HG03159 (cell line): Measurements from ENCODE around the gene MACROH2A2.
"Not testable (repeated sequence)": the region's sequence is repeated elsewhere in the genome, so short reads cannot be mapped to it uniquely, and the experiment has no call there.

Source experiments
- ATAC-seq: cut with Tn5 transposase; IDR thresholded peaks from one replicate; pipeline ENCODE4 v1.9.1; 2021; ENCODE audit warnings: mild to moderate bottlenecking, moderate library complexity; ENCODE audit not compliant: unreplicated experiment

Gene MACROH2A2

GRCh38 chr10:70097459-70097858 lies 44.8 kb downstream of the MACROH2A2 start:
- no peak for ATAC-seq

DNA sequence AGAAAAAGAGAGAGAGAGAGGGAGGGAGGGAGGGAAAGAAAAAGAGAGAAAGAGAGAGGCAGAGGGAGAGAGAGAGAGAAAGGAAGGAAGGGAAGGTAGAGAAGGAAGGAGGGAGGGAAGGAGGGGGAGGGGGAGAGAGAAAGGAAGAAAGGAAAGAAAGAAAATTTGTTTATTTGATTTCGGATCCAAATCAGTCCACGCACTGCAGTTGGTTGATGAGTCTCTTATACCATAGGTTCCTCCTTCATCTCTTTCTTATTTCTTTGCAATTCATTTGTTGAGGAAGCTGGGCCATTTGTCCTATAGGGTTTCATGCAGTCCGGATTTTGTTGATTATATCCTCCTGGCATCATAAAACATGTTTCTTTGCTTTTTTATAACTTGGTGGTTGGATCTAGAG lies 45.6 kb downstream of the MACROH2A2 start:
- ATAC-seq = no peak

DNA sequence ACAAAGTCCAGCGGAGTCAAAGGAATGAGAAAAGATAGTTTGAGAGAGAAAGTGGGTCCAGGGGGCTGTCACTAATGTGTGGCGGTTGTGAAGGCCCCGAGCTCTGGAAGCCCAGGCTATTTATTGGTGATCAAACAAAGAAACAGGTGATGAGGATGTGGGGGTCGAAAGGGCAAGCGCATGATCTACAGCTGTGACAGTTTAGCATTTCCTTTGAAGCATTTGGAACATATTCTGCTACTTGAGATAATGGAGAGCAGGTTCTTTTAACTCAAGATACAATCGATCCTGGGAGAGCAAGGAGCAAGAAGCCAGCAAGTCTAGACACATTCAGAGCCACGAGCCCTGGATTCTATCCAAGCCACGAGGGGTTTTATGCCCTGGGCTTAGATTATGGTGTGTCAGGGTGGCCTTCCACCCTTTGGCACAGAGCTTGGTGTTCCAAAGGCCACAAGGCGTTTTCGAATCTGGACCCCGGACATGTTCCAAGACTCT lies 48.5 kb downstream of the MACROH2A2 start:
- not testable (repeated sequence) for ATAC-seq

- ATAC-seq = no peak
These were observed 49.0 kb downstream of the MACROH2A2 start for GRCh38 chr10:70101668-70102067.

DNA sequence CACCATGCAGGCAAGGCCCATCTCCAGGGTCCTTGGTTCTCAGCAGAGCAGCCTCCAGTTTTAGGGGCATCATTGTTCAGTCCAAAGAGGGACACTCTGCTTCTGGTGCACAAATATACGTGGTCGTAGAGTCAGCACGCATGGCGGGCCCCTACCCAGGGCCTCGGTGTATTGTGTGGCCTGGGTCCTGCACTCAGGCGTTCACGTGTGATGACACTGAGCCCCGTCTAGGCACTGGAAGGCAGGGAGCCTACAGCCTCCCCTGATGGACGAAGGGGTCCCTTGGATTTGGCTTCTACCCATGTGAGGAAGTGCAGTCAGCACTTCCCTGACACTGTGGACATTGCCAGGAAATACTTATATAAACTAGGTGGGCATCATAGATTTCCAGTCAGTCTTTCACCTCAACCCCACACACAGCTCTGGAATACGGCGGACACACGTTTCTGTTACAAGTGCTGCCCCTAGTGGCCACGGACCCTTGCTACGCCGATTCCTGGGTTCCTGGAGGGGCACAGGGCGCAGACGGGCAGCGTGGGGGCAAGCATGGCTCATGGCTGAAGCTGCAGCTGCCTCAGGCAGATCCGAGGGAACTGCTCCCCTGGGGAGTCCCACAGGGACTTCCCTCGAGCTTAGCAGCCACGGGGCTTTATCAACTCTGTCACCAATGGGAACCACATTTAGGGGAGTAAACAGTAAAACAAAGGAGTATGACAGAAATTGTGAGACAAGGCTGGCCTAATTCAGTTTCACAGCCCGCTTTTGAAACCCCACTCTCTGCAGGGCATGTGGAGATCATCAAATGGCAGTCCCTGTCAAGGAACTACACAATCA lies 54.5 kb downstream of the MACROH2A2 start:
- ATAC-seq = no peak

DNA sequence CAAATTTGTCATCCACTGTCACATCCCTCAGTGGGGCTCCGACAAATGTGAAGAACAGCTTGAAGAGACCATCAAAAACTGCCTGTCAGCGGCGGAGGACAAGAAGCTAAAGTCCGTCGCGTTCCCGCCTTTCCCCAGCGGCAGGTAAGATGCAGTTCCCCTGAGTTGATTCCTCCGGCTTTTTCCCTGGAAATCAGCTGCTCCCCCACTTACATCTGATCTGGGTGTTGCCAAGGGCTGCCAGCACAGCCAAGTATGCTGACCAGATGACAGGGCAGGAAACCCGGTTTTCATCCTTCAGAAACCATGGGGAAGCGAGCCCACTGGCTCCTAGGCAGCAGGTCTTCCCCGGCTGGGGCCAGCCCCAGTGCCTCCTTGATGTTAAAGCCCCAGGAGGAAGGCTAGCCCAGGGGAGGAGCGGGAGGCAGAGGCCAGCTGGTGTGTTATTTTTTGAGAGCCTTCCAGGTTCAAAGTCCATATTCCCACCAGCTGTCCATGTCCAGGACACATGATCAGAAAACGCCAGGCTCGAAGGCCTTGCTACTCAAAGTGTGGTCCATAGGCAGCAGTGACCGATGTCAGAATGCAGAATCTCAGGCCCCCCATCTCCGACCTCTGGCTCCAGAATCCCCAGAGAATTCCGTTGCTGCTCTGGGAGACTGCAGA lies 56.6 kb downstream of the MACROH2A2 start:
- ATAC-seq = no peak

DNA sequence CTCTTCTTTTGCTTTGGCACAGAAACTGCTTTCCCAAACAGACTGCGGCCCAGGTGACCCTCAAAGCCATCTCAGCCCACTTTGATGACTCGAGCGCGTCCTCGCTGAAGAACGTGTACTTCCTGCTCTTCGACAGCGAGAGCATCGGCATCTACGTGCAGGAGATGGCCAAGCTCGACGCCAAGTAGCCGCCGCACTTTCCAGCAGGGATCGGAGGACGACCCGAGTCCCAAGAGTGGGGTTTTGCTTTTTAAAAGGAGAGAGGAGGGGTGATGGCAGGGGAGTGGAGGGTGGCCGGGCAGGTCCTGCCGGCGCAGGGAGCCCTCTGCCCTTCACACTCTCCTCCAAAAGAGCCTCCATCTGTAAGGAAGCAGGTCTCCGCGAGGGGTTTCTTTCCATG lies 58.9 kb downstream of the MACROH2A2 start:
- no peak for ATAC-seq

- ATAC-seq = no peak
These were observed 59.4 kb downstream of the MACROH2A2 start for GRCh38 chr10:70112071-70112470.

- no peak for ATAC-seq
These were observed 62.3 kb downstream of the MACROH2A2 start for GRCh38 chr10:70114902-70115301.

- ATAC-seq = peak; percentile 52
These were observed 63.5 kb downstream of the MACROH2A2 start for GRCh38 chr10:70115948-70116682.

DNA sequence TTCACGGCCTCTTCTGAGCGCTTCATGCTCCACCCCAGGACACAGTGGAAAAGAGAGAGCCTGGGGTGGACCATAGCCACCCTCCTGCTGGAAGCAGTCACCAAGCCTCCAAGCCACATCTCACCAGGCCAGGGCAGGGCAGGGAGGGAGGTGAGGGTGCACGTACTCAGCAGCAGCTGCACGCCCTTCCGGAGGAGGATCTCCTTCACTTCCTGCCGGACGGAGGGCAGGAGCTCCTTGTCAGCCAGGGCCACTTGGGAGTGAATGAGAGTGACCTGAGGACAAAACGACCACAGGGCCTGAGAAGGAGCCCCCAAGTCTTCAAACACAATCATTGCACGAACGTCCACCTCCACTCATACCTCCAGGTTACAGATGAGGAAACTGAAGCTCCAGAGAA lies 65.0 kb downstream of the MACROH2A2 start:
- ATAC-seq = no peak

GRCh38 chr10:70118196-70118595 lies 65.5 kb downstream of the MACROH2A2 start:
- no peak for ATAC-seq

DNA sequence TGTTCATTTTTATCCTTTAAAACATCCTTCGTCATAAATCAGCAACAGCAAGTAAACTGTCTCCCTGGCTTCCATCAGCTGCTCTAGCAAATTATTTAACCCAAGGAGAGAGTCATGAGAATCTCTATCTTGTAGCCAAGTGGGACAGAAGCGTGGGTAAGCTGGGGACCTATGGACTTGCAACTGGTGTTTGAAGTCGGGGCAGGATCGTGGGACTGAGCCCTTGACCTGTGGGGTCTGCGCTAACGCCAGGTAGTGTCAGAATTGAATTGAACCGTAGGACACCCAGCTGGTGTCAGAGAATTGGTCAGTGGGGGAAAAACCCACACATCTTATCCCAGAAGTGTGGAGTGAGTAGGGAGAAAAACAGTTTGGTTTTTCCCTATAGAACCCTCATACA lies 66.6 kb downstream of the MACROH2A2 start:
- ATAC-seq = no peak

DNA sequence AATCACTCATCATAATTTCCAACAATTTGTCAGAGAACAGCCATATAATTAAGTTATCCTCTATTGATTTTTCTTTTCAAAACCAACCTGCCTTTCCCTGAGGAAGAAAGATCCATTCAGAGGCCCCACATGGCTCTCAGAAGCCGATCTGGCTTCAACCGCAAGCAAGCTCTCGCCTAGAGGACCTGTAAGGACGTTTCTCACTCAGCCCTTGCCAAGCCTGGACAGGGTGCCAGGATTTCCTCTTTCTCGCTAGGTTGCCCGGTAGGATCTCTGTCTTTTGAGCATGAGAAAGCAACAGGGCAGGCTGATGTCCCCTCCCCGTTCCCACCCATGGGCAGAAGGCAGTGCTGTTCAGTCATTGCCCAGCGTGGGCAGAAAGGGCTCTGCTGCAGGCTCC lies 67.0 kb downstream of the MACROH2A2 start:
- no peak for ATAC-seq

DNA sequence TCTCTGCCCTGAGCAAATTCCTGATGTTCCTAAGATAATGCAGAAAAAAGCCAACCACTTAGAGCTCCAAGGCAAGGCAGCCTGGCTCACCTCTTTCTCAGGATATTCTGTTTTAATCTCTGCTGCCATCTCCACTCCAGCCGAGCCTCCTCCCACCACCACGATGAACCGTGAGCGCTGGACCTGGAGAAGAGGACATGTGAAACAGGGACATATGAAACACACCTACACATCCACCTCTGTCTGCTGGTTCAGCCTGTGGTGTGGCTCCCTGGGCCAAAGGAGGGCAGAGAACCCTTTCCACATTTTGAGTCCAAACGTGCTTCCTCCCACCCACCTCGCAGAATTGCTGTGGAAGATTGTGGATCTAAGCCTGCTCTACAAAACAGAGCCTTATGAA lies 67.8 kb downstream of the MACROH2A2 start:
- ATAC-seq = no peak

GRCh38 chr10:70121281-70121949 lies 68.8 kb downstream of the MACROH2A2 start:
- ATAC-seq = no peak

GRCh38 chr10:70122742-70123141 lies 70.1 kb downstream of the MACROH2A2 start:
- no peak for ATAC-seq

GRCh38 chr10:70123166-70123565 lies 70.5 kb downstream of the MACROH2A2 start:
- not testable (repeated sequence) for ATAC-seq

DNA sequence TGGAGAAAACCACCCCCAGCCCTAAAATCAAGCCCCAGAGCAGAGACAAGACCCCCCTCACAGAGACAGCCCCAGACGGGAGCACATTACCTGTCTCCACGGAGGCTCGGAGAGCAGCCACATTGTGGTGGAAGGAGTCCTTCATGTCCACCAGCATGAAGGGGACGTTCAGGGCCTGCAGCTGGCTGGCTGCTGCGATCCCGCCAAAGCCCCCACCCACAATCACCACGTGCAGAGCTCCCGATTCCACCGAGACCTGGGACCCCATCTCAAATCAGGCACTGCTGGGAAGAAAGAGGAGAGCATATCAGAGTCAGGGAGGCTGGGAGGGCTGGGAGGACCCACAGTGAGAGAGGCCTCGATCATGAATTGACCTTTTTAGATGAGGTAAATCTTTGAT lies 71.2 kb downstream of the MACROH2A2 start:
- no peak for ATAC-seq

DNA sequence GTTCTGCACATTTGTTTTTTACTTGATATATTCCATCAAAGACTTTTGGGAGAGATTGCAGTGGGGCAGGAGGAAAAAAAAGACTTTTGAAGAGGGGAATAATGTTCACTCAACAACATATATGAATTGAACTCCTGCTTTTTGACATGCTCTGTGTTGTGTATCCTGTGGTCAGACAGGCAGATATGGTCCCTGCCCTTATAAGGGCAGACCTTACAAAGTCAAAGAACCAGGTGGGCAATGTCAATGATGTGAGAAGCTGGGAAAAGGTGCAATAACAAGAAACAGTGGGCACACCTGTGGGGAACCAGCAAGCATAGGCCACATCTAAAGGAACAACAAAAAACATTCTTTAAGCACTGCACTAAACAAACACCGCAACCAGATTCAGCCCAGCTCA lies 71.8 kb downstream of the MACROH2A2 start:
- no peak for ATAC-seq

GRCh38 chr10:70124918-70125317 lies 72.3 kb downstream of the MACROH2A2 start:
- no peak for ATAC-seq
